ENCODE results near the gene TPTE.
"Not testable (repeated sequence)": the region's sequence is repeated elsewhere in the genome, so short reads cannot be mapped to it uniquely, and the experiment has no call there.

The TPTE gene

GRCh38 chr21:10521091-10521598, at the start of gene TPTE:
Gene TPTE (plus strand): TSS chr21:10521583. CDS start chr21:10538724, 17,141 bp downstream.
- Histone ChIP-seq H3K27ac (no peak within 1 kb of the TSS), H4K20me1 (no peaks in the 10 kb centered on the region), H3K4me1 (no peaks in the 10 kb centered on the region), H3K36me3 (no peaks in the 10 kb centered on the region), H3K9ac (no peak within 1 kb of the TSS), H3K27me3 (no peaks in the 10 kb centered on the region), H3K4me3 (no peak within 1 kb of the TSS), H3K9me3 (peaks cover 20% of the 10 kb centered on the region), H3K4me2 (no peak within 1 kb of the TSS)
- TF ChIP-seq Cebpa-rat (IDR thresholded peaks at IDR 0.05) = no peak

GRCh38 chr21:10471999-10472398, 49.4 kb upstream of the TPTE start:
- not testable (repeated sequence) for H3K9me3 ChIP-seq, H3K27ac ChIP-seq, H3K9ac ChIP-seq, H4K20me1 ChIP-seq, H3K4me1 ChIP-seq, H3K27me3 ChIP-seq, H3K4me3 ChIP-seq, H3K36me3 ChIP-seq, H3K4me2 ChIP-seq

DNA sequence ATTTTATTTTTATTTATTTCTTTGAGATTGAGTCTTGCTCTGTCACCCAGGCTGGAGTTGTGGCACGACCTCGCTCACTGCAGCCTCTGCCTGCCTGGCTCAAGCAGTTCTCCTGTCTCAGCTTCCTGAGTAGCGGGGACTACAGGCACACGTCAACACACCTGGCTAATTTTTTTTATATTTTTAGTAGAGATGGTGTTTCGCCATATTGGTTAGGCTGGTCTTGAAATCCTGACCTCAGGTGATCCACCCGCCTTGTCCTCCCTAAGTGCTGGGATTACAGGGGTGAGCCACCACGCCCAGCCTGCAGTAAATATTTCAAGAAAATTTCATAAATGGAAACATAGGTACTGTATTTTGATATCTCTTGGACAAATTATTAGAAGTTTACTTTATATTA, 43.6 kb upstream of the TPTE start:
- H3K36me3 ChIP-seq, H3K9me3 ChIP-seq, H4K20me1 ChIP-seq, H3K27me3 ChIP-seq, H3K9ac ChIP-seq, H3K4me2 ChIP-seq, H3K4me1 ChIP-seq, H3K4me3 ChIP-seq, H3K27ac ChIP-seq: not testable (repeated sequence)

- H3K4me3 ChIP-seq, H3K4me2 ChIP-seq, H3K9me3 ChIP-seq, H3K36me3 ChIP-seq, H3K27ac ChIP-seq, H3K9ac ChIP-seq, H3K4me1 ChIP-seq, H4K20me1 ChIP-seq, H3K27me3 ChIP-seq: not testable (repeated sequence)
These were observed 41.5 kb upstream of the TPTE start for GRCh38 chr21:10479875-10480274.

DNA sequence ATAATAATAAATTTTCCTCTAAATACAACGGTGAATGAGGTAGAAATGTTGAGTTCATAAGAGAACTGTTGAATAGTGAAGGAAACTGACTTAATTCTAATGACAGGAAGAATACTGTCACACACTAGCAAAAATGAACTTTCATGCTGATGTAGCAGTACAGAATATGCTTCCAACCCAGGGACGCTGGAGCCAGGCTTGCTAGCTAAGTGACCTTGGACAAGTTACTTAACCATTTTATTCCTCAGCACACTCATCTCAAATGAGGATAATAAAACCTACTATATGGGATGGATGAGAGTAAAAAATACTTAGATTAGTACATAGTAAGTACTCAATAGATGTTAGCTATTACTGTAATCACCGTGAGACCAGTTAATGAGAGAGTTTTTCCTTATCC, 36.5 kb upstream of the TPTE start:
- not testable (repeated sequence) for H3K27me3 ChIP-seq, H3K4me1 ChIP-seq, H3K4me3 ChIP-seq, H3K9me3 ChIP-seq, H3K4me2 ChIP-seq, H3K36me3 ChIP-seq, H4K20me1 ChIP-seq, H3K27ac ChIP-seq, H3K9ac ChIP-seq

- H3K4me3 ChIP-seq, H3K36me3 ChIP-seq, H3K4me1 ChIP-seq, H3K9ac ChIP-seq, H4K20me1 ChIP-seq, H3K27ac ChIP-seq, H3K4me2 ChIP-seq, H3K9me3 ChIP-seq, H3K27me3 ChIP-seq: not testable (repeated sequence)
These were observed 30.9 kb upstream of the TPTE start for GRCh38 chr21:10490453-10490852.

DNA sequence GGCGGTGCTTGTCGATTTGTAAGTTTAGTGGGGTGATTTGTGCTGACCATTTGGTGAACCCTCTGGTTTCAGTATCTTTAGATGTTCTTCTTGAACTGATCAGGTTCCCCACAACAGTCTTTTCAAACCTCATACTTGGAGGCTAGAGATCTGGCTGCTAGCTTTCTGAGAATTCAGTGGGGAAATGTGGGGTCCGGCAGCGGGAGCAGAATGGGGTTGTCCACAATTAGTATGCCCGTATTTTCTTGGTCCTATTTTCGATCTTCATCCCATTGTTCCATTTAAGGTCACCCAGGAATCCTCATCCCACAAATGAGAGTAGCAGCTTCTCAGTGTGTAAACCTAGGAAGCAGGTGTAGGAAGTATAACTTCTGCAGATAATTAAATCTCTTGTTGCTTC, 10.3 kb upstream of the TPTE start:
- Histone ChIP-seq H3K4me3 (no peak overlapping the region), H3K4me1 (no peaks in the 10 kb centered on the region), H3K27ac (no peak overlapping the region), H4K20me1 (no peaks in the 10 kb centered on the region), H3K9me3 (no peaks in the 10 kb centered on the region), H3K4me2 (no peak overlapping the region), H3K27me3 (no peaks in the 10 kb centered on the region), H3K9ac (no peak overlapping the region), H3K36me3 (no peaks in the 10 kb centered on the region)
- TF ChIP-seq Cebpa-rat (IDR thresholded peaks at IDR 0.05) = no peak

DNA sequence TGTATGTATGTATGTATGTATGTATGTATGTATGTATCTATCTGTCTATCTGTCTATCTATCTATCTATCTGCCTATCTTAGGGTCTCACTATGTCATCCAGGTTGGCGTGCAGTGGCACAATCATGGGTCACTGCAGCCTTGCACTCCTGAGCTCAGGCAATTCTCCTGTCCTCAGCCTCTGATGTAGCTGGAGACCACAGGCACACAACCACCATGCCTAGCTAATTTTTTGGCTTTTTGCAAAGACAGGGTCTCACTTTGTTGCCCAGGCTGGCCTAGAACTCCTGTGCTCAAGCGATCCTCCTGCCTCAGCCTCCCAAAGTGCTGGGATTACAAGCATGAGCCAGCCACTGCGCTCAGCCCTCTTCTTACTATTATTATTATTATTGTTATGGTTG, 4.5 kb upstream of the TPTE start:
- peaks cover 15% of the 10 kb centered on the region for H3K9me3 ChIP-seq
- H4K20me1 ChIP-seq = not testable (repeated sequence)

DNA sequence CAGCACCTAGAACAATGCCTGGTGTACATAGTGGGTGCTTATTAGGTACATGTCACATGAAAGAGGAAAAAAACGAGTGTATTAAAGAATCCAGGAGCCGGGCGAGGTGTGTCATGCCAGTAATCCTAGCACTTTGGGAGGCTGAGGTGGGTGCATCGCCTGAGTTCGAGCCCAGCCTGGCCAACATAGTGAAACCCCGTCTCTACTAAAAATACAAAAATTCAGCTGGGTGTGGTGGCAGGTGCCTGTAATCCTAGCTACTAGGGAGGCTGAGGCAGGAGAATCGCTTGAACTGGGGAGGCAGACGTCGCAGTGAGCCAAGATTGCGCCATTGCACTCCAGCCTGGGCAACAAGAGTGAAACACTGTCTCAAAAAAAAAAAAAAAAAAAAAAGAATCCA, 3.5 kb upstream of the TPTE start:
- H3K27ac ChIP-seq = not testable (repeated sequence)

More for the DNA sequence above, 4.5 kb upstream of the TPTE start:
- not testable (repeated sequence) for H3K27me3 ChIP-seq, H3K27ac ChIP-seq, H3K4me1 ChIP-seq, H3K9ac ChIP-seq, H3K36me3 ChIP-seq, H3K4me2 ChIP-seq, H3K4me3 ChIP-seq

GRCh38 chr21:10521835-10522500, 585 bp downstream of the TPTE start:
- H3K9me3 ChIP-seq = peaks cover 20% of the 10 kb centered on the region
- not testable (repeated sequence) for H3K9ac ChIP-seq, H3K36me3 ChIP-seq, H3K27ac ChIP-seq, H3K4me2 ChIP-seq, H3K4me3 ChIP-seq, H3K4me1 ChIP-seq, H4K20me1 ChIP-seq, H3K27me3 ChIP-seq

More for the DNA sequence above, 3.5 kb upstream of the TPTE start:
- H3K9ac ChIP-seq, H3K27me3 ChIP-seq, H3K4me3 ChIP-seq, H3K4me1 ChIP-seq, H3K36me3 ChIP-seq, H3K4me2 ChIP-seq, H4K20me1 ChIP-seq: not testable (repeated sequence)
- peaks cover 20% of the 10 kb centered on the region for H3K9me3 ChIP-seq

DNA sequence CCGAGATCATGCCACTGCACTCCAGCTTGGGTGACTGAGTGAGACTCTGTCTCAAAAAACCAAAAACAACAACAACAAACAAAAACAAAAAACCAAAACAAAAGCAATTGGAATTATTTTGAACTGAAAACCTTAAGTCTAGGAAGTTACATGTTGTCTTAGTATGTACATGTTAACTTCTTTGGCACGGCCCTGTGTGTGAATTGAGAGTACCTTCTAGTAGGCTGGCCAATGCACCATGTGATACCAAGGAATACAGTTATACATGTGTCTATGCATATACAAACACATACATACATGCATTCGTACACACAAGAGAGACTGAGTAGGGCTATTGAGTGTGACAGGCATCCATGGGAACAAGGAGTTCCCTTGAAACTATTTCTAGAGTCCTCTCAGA, 18.6 kb downstream of the TPTE start:
- Histone ChIP-seq H3K9ac (no peak overlapping the region), H4K20me1 (no peaks in the 10 kb centered on the region), H3K36me3 (no peaks in the 10 kb centered on the region), H3K4me1 (no peaks in the 10 kb centered on the region), H3K9me3 (no peaks in the 10 kb centered on the region), H3K4me2 (no peak overlapping the region), H3K4me3 (no peak overlapping the region), H3K27ac (no peak overlapping the region), H3K27me3 (no peaks in the 10 kb centered on the region)
- TF ChIP-seq Cebpa-rat (IDR thresholded peaks at IDR 0.05) = no peak

DNA sequence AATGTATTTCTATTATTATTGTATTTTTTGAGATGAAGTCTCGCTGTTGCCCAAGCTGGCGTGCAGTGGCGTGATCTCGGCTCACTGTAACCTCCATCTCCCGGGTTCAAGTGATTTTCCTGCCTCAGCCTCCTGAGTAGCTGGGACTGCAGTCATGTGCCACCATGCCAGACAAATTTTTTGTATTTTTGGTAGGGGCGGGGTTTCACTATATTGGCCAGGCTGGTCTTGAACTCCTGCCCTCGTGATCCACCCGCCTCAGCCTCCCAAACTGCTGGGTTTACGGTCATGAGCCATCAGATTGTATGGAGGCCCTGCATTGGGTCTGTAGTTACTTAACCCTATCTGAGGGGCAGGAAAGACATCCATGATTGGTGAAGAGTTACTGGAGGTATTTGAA, 23.0 kb downstream of the TPTE start:
- H3K36me3 ChIP-seq, H3K27ac ChIP-seq, H3K27me3 ChIP-seq, H3K4me2 ChIP-seq, H3K4me1 ChIP-seq, H3K9me3 ChIP-seq, H3K4me3 ChIP-seq, H4K20me1 ChIP-seq, H3K9ac ChIP-seq: not testable (repeated sequence)

DNA sequence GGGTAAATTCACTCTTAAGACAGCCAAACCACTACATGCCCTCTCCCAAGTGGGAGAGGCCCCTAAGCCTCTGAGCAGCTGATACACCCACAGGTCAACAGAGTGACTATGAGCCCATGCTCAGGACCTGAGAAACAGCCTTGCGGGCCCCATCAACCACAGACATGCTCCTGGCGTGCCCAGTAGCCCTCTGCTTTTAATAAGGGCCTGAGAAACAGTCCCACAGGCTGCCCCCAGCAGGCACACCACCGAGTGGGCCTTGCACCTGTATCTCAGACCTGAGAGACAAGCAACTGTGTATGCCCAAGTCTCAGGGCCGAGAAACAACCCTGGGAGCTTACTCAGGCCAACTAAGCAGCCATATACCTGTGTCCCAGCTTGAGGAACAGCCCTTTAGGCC, 26.5 kb downstream of the TPTE start:
- H3K27ac ChIP-seq, H3K4me3 ChIP-seq, H3K36me3 ChIP-seq, H3K4me2 ChIP-seq, H3K9me3 ChIP-seq, H3K27me3 ChIP-seq, H4K20me1 ChIP-seq, H3K4me1 ChIP-seq, H3K9ac ChIP-seq: not testable (repeated sequence)

- not testable (repeated sequence) for H3K4me2 ChIP-seq, H3K4me1 ChIP-seq, H3K36me3 ChIP-seq, H3K9ac ChIP-seq, H3K27ac ChIP-seq, H3K27me3 ChIP-seq, H3K9me3 ChIP-seq, H3K4me3 ChIP-seq, H4K20me1 ChIP-seq
These were observed 27.1 kb downstream of the TPTE start for GRCh38 chr21:10548331-10548954.

DNA sequence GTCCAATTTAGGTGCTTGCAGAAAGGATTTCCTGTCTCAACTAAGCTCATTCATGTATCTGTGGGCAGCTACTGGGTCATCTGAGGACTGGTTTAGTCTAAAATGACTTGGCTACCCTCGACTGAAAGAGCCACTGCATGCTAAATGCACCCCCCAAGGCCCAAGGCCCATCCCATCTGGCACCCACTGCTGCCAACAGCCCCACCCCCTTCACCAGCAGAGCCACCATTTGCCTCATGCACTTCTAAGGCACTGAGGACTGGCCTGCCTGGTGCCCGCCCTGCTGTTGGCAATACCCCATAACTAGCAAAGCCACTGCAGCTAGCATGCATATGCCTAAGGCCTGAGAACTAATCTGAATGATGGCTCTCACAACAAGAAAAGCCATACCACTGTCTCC, 49.4 kb downstream of the TPTE start:
- H3K27me3 ChIP-seq, H3K4me3 ChIP-seq, H3K27ac ChIP-seq, H3K4me1 ChIP-seq, H3K4me2 ChIP-seq, H4K20me1 ChIP-seq, H3K36me3 ChIP-seq, H3K9ac ChIP-seq: not testable (repeated sequence)
- peaks cover 35% of the 10 kb centered on the region for H3K9me3 ChIP-seq
